NCI-H345 treated with DMSO at 0.1 percent for 48 hours (cell line): Measurements from ENCODE around the gene ITPRIPL1.

ENCODE experiments used
- DNase-seq: peaks from one replicate; lab custom pipeline; 2025; ENCODE audit not compliant: unreplicated experiment; lab: John Stamatoyannopoulos, UW

Gene ITPRIPL1

DNA sequence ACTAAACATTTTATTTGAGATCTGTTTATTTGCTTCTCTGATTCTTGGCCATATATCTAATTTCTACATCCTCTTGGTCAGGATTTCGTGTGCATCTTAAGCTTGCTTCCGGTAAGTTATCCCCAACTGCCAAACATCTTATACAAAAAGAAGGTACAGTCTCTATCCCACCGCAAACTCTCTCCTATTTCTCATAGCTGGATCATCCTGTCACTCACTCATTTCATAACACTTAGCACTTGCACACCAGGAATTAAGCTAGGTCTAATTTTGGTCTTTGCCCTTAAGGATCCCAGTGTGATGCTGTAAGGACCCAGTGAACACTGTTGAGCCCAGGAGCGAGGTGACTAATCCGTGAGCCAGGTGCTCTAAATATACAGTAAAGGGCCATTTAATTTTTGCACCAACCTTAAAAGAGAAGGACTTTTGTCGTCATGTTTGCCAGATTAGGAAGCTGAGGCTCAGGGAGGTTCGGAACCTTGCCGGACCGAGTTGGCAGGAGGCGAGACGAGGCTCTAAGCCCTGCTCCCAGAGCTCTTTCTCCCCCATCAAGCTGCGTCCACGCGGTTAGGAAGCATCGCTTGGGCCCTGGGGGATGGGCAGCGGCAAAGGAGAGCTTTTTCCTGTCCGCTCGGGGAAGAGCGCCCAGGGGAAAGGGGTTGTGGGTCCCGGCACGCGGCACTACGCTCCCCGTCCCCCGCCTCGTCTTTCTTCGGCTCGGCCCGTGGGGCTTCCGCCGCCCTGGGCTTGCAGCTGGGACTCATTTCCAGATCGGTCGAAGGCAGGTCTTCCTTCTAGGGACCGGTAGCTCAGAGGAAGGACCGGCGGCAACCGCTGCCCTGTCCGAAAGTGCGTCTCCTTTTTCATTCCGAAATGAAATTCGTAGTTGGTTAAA, 4.1 kb upstream of the ITPRIPL1 start:
- no peak for DNase-seq

DNA sequence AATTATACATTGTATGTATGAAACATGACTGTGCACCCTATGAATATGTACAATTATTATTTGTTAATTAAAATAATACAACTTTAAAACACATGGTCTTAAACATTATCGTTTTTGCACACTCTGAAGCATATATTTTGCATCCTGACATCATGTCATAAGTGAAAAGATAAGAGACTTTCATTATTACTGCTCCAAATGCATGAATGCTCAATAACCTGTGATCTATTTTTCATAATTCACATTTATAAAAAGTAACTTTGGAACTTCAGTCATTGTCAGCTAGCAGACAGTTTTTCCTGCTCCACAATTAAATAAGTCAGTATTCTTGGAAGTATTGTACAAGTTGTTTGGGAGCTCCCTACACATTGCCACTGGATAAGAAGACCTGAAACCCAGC, 1.3 kb upstream of the ITPRIPL1 start:
- no peak for DNase-seq

DNA sequence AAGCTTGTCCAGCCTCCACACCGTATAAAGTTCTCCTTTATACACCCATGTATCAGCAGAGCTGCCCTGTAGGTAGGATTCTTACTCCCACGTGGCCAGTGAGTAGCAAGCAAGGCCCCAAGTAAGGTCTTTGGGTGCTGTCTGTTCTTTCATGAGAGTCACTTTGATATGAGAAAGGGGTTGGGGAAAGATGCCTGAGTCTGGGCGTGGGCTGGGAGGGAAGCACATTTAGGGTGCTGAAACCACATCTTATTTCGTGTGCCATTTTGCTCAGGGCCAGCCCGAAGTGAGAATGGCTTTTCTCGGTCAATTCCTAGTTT, 436 bp upstream of the ITPRIPL1 start:
- DNase-seq, result no peak

DNA sequence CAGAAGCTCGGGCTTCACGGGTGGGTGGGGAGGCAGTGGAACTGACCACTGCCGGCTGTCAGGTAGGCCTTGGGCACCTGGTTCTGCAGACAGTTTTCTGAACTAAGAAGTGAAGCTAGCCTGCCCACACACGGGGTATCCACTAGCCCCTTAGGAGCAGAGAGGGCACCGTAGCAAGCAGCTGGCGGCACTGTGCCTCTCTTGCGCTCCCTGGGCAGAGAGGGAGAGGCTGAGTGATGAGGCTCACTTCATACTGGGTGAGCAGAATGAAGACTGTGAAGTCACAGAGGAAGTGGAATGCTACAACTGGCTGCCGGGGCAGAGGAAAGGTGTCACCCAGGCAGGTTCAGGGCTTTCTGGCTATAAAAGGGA, 753 bp downstream of the ITPRIPL1 start:
- DNase-seq, result no peak

DNA sequence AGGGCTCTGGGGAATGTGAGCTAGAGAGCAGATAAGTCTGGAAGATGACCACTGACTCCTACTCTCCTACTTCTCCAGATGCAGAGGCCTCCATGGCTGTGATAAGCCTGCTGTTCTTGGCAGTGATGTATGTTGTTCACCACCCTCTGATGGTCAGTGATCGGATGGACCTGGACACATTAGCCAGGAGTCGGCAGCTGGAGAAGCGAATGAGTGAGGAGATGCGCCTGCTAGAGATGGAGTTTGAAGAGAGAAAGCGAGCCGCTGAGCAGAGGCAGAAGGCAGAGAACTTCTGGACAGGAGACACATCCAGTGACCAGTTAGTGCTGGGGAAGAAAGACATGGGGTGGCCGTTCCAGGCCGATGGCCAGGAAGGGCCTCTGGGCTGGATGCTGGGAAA, 1.4 kb downstream of the ITPRIPL1 start:
- no peak for DNase-seq

DNA sequence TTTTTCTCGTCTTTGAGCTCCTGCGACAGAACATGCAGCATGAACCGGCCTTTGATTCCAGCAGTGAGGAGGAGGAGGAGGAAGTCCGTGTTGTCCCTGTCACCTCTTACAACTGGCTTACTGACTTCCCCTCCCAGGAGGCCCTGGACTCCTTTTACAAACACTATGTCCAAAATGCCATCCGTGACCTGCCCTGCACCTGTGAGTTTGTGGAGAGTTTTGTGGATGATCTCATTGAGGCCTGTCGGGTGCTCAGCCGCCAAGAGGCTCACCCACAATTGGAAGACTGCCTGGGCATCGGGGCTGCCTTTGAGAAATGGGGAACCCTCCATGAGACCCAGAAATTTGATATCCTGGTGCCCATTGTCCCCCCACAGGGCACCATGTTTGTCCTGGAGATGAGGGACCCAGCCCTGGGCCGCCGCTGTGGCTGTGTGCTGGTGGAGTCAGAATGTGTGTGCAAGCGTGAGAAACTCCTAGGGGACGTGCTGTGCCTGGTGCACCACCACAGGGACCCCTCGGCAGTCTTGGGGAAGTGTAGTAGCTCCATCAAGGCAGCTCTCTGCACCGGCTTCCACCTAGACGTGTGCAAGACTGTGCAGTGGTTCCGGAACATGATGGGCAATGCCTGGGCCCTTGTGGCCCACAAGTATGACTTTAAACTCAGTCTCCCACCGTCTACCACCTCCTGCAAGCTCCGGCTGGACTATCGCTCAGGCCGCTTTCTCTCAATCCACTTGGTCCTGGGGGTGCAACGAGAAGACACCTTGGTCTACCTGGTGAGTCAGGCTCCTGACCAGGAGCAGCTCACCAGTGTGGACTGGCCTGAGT, 2.1 kb downstream of the ITPRIPL1 start:
- DNase-seq, result no peak

DNA sequence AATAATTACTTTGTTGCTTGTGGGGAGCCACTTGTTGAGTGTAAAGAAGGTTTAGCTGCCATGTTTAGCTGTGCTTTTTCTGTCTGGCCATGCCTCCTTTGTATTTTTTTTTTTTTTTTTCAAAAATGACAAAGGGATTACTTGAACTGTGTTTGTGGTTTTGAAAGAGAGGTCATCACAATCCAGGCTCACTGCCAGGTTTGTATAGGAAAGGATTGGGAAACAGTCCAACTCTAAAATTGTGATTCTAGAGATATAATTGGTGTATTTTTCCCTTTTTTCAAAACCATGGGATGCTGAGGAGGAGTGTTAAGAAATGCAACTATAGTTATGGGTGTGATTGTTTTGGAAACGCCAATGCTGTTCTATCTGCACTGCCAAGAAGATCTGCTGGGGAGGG, 4.3 kb downstream of the ITPRIPL1 start:
- no peak for DNase-seq

DNA sequence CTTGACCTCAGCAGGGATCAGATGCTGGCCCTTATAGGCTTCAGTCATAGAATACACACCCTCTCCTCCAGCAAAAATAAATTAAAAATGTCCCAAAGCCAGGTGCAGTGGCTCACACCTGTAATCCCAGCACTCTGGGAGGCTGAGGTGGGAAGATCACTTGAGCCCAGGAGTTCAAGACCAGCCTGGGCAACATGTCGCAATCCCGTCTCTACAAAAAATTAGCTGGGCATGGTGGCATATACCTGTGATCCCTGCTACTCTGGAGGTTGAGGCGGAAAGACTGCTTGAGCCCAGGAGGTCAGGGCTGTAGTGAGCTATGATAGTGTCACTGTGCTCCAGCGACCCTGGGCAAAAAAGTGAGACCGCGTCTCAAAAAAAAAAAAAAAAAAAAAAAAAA, 4.8 kb downstream of the ITPRIPL1 start:
- DNase-seq, result no peak

DNA sequence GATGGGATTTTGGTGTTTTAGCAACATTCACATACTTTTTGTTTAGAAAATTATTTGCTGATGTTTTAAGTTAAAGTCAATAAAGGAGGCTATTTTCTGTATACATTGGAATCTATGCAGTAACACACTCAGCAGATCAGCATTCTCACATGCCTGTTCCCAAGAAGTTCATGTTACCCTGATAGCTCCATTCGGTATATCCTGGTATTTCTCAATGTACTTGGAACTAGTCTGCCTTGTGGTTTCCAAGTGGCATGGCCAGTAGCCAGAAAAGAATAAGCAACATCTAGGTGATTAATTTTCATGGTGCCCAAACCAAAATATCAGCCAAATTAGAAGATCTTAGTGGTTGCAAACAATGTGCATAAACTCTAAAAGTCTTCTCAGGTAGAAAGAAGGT, 5.3 kb downstream of the ITPRIPL1 start:
- no peak for DNase-seq

DNA sequence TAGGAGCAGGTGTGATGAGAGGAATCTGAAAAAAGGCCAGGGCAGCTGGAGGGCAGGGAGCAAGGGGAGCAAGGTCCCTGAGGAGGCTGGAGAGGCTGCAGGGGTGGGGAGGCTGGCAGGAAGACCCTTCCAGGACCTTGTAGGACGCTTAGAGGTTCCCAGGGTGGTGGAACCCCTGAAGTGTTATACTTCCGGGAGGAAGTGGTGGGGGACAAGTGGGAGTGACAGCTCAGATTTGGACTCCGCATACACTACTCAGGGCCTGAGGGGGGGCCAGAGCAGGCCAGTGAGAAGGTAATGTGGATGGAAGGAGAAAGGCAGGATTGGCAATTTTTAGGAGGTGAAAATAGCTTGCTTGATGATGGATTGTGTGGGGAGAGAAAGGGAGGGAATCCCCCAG, 8.6 kb downstream of the ITPRIPL1 start:
- no peak for DNase-seq

DNA sequence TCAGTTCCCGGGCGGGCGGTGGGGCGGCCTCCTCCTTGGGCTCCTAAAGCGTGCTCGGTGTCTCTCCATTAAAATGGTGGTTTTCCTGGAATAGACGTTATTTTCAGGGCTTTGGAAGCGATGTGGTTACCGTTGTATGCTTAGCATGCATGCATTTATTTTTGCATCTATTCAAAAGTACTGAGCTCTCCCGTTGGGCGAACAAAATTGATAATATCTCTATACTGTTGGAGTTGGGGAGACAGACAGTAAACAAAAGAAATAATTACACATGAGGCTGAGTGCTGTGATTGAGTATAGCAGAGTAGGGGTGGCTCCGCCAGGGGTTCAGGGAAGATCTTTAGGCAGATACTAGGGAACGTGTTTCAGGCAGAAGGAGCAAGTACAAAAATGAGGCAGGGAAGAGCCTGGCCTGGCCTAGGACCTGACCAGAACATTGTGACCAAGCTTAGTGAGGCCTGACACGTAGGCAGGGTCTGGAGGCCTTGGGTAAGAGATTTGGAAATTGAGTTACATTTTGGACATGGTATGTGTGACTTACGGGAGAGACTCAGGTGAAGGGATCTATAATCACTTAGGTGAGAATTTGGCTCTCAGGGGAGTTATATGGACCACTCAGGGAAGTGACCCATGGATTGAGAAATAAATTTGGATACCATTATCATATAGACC, 11.1 kb downstream of the ITPRIPL1 start:
- DNase-seq, result no peak

DNA sequence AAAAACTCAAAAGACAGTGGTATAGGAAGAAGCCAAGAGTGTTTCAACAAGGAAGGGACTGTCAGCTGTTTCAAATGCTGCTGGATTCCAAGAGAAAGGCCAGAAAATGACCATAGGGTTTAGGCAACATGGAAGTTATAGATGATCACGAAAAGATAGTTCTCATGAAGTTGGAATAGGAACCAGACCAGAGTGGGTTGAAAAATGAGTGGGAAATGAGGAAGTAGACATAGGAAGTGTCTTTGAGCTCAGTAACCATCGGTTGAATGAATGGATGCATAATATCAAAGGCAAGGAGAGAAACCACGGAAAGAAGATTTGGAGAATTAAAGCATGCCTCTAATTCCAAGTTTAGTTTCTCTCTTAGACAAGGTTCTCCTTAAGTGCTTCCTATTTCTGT, 11.8 kb downstream of the ITPRIPL1 start:
- no peak for DNase-seq

DNA sequence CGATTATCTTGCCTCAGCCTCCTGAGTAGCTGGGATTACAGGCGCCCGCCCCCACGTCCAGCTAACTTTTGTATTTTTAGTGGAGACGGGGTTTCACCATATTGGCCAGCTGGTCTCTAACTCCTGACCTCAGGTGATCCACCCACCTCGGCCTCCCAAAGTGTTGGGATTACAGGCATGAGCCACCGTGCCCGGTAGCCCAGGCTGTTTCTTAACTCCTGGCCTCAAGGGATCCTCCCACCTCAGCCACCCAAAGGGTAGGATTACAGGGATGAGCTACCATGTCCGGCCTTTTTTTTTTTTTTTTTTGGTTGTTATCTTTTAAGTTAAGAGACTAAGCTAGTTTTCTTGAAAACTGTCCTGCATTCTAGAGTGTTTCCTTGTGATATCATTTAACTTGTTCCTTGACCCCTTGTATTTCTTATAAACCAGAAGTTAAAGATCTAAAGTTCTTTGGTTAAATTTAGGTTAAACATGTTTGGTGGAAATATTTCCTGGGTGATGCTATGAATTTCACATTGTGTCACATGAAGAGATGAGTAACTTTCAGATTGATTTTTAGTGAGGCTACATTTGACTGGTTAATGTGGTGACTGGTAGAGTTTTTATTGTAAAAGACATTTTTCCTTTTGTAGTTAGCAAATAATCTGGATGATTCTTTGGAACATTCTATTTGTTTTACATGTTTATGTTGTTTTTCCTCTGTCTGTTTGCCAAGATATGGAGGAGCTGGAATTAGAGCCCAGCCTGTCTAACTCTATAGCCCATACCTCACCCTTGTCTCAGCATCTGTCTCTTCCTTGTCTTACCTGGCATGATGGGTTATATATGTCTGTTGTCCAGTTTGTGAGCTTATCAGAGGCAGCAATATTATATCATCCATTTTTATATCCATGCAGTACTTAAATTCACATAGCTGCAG, 15.6 kb downstream of the ITPRIPL1 start:
- DNase-seq, result no peak

DNA sequence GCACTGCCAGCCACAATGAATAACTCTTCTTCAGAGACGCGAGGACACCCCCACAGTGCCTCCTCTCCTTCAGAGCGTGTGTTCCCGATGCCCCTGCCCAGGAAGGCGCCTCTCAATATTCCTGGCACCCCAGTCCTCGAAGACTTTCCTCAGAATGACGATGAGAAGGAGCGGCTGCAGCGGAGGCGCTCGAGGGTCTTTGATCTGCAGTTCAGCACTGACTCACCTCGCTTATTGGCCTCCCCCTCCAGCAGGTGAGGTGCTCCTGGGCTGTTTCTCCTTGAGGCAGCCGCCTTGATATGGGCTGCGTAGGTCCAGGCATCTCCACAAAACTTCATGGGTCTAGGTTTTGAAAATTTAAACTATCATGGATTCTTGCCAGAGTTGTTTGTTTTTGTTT, 16.5 kb downstream of the ITPRIPL1 start:
- no peak for DNase-seq

DNA sequence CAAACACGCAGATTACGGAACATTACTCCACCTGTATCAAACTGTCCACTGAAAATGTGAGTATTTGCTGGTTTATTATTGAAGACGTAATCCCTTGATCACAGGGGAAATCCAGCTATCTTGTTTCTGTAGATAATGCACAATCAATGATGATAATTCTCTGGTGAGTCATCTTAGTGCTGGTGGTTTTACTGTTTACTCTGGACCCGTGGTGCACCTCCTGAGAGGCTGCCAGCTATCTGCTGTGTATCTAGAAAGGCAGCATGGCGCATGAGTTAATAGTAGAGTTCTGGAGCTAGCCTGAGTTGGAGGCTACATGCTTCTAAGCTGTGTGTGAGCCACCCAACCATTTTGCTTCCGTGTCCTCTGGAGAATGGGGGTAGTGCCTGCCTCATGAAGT, 17.0 kb downstream of the ITPRIPL1 start:
- no peak for DNase-seq

DNA sequence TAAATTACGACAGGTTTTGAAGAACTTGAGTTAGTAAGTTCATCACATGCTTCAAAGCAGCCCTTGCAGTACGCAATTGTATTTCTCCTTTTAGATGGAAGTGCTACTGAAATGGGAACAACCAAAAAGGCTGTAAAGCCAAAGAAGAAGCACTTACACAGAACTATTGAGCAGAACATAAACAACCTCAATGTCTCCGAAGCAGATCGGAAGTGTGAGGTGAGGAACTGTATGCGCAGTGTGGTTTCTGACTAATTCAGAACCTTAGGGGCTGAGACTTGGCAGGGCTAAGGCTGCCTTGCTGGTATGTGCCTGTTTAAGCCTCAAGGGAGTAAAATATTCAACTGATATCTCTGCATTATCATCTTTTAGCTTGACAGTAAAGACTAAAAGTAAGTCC, 18.9 kb downstream of the ITPRIPL1 start:
- no peak for DNase-seq

DNA sequence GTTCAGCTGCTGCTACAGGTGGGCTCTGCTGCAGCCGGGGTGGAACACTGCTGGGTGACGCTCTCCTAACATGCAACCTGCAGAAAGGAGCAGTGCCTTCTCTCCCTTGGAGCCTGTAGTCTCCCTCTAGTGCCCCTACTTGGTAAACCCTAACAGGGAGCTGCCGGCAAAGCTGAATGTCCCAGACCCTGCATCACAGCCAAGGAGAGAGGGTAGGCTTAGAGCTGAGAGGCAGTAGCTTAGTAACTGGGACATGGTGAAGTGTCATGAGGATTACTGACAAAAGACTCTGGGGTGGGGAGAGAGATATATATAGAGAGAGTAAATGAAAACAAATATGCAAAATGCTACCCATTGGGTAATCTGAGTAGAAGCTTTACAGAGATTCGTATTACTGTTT, 20.3 kb downstream of the ITPRIPL1 start:
- DNase-seq, result no peak

DNA sequence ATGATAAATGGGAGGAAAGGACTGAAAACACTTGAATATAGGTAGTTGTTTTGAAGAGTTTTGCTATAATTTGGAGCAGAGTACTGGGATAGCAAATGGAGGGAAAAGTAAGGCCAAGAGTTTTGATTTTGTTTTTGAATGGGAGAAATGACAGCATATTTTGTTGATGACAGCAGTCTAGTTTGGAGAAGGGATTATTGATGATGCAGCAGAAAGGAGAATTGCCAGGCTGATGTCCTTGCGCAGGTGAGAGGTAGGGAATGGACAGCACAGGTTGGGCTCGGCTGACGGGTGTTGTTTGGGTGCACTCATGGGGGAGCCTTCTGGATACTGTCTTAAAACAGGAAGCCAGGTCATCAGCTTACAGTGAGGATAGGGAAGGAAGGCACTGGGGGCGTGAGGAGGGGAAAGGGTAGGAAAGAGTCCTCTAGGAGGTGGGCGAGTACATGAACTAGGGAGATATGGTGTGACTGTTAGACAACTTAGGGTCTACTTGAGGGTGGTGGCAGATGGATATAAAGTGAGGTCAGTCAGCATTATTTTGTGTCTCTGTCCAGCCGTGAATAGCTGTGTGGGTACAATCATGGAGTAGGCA, 20.8 kb downstream of the ITPRIPL1 start:
- DNase-seq, result no peak

DNA sequence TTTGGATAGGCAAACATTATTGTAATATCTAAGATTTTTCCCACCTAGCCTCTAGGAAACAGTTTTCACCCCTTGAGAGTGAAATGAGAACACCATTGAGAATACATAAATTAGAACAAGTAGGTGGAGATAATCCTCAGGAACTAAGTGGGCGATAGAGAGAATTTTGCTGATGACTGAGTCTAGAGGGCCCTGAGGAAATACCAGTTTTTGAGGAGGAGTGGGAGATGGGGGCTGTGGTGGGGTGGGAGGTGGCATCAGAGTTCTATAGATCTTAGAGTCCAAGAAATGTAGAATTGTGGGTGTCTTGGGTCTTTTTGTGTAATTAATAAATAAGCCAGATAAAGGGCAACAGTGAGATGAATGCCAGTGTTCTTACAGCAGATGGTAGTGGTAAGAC, 22.3 kb downstream of the ITPRIPL1 start:
- DNase-seq, result no peak

DNA sequence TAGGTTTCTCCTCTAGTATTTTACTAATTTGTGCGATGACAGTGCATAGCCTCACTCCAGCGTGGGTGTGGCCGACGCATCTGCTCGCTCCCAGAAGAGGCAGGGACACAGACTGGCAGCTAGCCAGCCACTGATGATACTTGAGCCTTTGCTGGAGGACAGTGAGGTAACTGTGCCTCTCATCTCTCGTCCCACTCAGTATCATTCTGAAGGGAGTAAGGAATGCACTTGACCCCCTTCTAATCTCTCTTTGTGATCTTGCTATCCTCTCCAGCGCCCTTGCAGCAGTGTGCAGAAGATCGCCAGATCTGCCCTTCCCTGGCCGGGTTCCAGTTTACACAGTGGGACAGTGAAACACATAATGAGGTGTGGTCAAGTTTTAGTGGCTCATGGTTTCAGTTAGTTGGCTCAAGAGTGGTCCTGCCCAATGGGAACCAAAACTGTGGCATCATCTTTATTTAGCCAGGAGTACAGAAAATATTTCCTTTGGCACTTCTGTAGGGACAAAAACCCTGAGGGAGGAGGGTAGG, 28.0 kb downstream of the ITPRIPL1 start:
- DNase-seq, result peak; percentile 89
